Endometrium (tissue), 2 donors: ENCODE measurements around the gene SLC16A1.
"Not testable (repeated sequence)": the region's sequence is repeated elsewhere in the genome, so short reads cannot be mapped to it uniquely, and the experiment has no call there.

Source experiments
- FAIRE-seq: peaks from 2 replicates; lab custom pipeline; 2012; peaks lifted over from hg19 to GRCh38; lab: Jason Lieb, UNC
- donor health status: control.
- donor health status: control.

Gene SLC16A1

GRCh38 chr1:112955773-112956543 is at the start of gene SLC16A1:
Gene SLC16A1, minus strand, starts transcription at chr1:112956196. Its CDS starts 26,888 bp downstream, at chr1:112929308.
- no peak for FAIRE-seq

- no peak for FAIRE-seq
Measured at GRCh38 chr1:113003751-113004690, 48.0 kb upstream of the SLC16A1 start.

DNA sequence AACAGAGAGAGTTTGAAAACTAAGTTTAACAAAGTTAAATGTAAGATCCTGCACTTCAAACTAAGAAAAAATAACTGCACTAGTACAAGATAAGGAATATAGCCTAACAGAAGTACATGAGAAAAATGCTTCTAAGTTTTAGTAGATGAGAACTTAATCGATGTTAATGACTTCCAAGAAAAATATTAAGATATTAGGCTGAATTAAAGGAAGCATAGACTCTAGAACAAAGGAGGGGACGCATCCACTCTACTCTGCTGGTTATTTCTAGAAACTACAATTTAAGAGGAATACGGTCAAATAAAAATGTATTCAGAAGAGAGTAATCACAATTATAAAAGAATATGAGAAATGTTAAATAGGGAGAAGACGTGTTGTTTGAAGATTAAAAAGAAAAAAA is 46.3 kb upstream of the SLC16A1 start:
- FAIRE-seq, result no peak

DNA sequence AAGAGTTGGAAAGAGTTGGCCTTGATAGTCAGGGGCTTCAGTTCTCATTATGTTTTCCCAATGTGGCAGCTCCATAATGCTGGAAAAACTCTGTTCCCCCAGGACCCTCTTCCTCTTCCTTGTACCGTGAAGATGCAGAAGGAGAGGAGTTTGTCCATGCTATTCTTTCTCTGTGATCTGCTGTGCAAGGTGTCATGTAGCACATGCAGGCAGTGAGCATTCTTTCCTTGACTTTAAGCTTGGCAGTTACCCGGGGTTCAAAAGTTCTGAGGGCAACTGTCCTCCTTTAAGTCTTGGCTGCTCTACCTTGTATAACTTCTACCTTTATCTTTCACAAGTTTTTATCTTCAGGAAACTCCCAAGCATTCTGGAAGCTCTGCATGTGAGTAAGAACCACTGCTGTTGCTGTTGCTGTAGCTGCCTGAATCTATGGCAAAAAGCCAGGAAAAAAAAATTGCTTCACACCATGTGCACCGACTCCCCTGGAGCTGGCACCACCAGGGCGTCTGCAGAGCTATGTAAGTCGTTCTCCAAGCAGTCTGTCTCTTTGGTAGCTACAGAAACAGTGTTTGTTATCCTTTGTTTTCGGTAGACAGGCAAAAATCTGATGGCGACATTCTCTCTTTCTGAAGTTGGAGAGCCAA is 42.7 kb upstream of the SLC16A1 start:
- FAIRE-seq, result no peak

GRCh38 chr1:112997781-112998180 is 41.8 kb upstream of the SLC16A1 start:
- no peak for FAIRE-seq

DNA sequence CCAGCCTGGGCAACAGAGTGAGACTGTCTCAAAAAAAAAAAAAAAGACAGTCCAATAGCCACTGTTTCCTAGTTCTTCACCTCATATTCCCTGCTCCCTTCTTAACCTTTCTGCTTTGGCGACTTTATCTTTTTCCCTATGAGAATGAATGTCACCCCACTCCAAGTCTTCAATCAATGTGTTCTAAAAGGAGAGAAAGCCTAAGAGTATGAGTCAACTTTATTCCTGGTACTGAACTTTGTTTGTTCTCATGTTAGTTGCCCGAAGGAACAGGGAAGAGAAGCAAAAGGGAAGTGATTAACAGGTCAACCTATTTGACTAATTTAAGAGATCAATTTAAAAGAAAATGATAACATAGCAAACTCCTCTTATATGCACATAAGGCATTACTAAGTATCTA is 39.9 kb upstream of the SLC16A1 start:
- FAIRE-seq, result no peak

- FAIRE-seq, result not testable (repeated sequence)
Measured at GRCh38 chr1:112995021-112995420, 39.0 kb upstream of the SLC16A1 start.

DNA sequence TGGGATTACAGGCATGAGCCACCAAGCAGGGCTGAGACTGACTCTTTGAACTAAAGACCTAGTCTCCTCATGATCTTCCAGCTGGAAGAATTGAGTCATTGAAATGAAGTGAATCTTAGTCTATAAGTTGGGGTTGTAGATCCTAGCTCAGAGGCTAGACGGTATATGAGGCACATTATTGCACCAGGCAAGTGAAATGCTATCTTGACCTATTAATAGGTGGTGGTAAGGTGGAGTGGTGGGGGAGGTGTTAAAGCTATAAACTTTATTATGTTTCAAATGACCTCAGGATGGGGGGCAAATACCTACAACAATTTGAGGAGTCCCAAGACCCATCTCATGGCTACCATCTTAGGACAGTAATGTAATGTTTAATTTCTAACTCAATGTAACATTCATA is 36.8 kb upstream of the SLC16A1 start:
- no peak for FAIRE-seq

DNA sequence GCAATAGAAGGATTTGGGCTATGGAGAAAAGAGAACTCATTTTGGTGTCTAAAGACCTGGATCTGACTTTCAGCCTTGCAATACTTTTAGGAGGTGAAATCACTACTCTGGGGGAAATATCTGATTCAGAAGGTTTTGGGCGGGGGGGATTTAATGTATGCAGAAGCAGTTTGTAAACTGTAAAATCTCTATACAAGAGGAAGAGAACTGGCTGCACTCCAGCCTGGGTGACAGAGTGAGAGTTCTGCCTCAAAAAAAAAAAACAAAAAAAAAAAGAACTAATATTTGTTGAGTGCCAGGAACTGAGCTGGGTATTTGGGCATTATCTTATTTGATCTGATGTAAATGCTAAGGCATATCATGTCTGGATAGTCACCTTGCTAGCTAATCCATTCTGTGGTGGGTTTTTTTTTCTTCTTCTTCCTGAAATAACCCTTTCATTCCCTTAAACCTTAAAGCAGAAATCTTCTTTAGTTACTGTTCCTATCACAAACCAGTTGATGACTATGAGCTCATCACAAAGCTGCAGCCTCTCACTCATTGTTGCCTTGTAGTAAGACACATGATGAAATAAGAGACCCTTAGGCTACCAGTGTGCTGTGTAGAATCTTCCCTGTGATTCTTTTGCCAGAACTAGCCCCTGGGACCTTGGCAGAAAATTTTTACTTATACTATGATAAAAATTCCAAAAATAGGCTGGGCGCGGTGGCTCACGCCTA is 35.6 kb upstream of the SLC16A1 start:
- FAIRE-seq, result no peak

- FAIRE-seq, result no peak
Measured at GRCh38 chr1:112990271-112990670, 34.3 kb upstream of the SLC16A1 start.

DNA sequence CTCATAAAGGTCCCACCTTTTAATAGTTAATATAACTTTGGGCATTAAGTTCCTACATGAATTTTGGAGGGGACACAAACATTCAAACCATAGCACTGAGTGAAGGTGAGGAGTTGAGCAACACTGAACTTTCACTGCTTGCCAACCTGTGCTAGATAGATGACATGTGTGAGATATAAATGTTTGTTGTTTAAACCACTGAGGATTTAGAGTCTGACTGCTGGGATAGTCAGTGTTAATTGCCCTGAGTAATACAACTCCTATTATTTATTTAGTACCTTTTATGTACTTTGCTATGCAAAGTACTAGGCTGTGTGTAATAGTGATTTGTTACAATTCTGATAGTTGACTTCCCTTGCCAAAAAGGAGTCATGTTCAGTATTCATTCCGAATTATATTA is 32.4 kb upstream of the SLC16A1 start:
- no peak for FAIRE-seq

DNA sequence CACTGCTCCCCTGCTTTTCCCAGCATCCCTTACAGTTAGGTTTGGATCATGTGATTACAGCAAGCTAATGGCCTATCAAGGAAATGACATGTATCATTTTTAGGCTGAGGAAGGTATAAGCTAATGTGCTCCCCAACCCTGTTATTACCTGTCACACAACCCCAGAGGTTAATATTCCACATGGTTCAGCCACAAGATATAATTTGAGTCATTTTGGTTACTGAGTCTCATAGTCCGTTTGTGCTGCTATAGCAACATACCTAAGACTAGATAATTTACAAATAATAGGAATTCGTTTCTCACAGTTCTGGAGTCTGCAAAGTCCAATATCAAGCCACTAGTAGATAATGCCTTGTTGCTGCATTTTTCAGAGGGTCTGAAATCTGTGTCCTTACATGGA is 29.1 kb upstream of the SLC16A1 start:
- FAIRE-seq, result no peak

GRCh38 chr1:112983537-112984131 is 27.6 kb upstream of the SLC16A1 start:
- no peak for FAIRE-seq

DNA sequence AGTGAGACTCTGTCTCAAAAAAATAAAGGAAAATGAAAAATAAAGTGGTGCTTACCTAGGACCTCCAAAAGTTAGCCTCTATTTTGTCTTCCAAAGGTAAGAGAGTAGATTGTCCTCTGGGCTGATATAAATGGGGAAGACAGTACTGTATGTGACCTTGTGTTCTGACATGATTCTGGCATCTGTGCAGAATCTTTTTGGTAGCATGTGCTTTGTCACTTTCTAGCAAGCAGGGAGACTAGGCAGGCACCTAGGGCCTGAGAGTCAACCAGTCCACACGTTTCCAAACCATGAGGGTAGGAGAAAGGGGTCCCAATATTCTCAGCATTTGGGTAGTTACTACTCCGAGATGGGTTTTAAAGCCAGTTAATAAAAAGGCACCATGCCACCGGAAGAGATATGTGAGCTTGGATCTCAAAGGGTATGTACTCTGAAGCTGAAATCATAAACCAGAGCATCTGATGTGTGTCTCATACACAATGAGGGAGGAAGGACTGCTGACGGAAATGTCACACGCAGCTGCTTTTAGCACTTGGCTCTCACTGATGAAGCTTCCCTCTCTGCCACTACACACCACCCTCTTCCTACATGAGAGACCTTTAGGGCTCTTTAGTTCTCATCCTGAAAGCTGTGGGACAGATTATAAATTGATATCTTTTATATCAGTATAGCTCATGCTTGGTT is 27.0 kb upstream of the SLC16A1 start:
- no peak for FAIRE-seq

DNA sequence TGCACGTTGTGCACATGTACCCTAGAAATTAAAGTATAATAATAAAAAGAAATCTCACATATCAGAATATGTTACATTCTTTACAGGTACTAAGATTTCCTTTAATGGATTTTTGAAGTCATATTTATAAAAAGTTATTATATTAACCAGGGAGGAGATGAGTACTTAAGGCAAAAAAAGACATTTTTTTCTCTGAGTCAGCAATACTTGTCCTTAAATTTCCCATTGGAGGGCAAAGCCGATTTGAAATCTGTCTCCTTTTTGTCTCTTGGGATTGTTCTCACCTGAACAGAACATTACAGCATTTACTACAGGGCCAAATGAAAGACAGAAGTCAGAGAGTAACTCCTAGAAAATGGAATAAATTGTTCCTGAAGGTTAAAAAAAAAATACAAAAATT is 26.3 kb upstream of the SLC16A1 start:
- FAIRE-seq, result no peak

DNA sequence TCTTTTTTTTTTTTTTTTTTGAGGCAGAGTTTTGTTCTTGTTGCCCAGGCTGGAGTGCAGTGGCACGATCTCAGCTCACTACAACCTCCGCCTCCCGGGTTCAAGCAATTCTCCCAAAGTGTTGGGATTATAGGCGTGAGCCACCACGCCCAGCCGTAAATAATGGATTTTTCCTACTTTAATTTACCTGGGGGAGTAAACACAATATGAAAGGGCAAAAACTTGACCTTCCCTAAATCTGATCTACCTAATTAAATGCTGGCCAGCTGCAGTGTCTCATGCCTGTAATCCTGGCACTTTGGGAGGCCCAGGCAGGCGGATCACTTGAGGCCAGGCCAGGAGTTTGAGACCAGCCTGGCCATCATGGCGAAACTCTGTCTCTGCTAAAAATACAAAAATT is 25.8 kb upstream of the SLC16A1 start:
- FAIRE-seq, result not testable (repeated sequence)

GRCh38 chr1:112981426-112981825 is 25.4 kb upstream of the SLC16A1 start:
- no peak for FAIRE-seq

- no peak for FAIRE-seq
Measured at GRCh38 chr1:112975336-112975735, 19.3 kb upstream of the SLC16A1 start.

DNA sequence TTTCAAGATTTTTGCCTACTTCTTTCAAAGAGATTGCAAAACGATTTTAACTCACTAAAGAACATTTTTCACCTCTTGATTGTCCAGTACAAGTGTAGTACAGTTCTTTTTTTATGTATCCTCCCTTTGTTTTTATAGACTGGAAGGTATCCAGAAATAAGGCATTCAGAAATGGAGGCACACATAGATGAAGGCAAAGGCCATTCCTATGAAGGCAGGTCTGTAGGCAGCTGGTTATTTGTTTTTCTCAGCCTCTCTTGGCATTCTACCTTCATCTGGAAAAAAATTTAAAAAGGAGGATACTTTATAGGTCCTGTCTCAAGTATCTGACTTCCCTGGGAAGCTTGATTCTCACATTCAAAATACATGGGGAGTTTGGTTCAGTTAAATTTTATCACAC is 18.6 kb upstream of the SLC16A1 start:
- no peak for FAIRE-seq

GRCh38 chr1:112973788-112974187 is 17.8 kb upstream of the SLC16A1 start:
- no peak for FAIRE-seq

GRCh38 chr1:112971006-112971405 is 15.0 kb upstream of the SLC16A1 start:
- FAIRE-seq, result no peak
